ENCODE measurements around the gene IPO13.

IPO13 gene

GRCh38 chr1:43973981-43974442, 27.3 kb downstream of the IPO13 start:
- no peak for DNase-seq (ENCODE audit: low read depth)

- DNase-seq (ENCODE audit: low read depth) = peak; percentile 80
These were observed 27.9 kb downstream of the IPO13 start, which contains the start of gene ATP6V0B for GRCh38 chr1:43974443-43975248. Gene ATP6V0B (plus strand): TSS chr1:43974960. CDS start chr1:43975041, 81 bp downstream.

GRCh38 chr1:43975249-43975961, 28.7 kb downstream of the IPO13 start:
- no peak for DNase-seq (ENCODE audit: low read depth)

- no peak for DNase-seq (ENCODE audit: low read depth)
These were observed 29.3 kb downstream of the IPO13 start for GRCh38 chr1:43976045-43976444.

GRCh38 chr1:43976890-43977289, 30.1 kb downstream of the IPO13 start:
- DNase-seq (ENCODE audit: low read depth) = no peak

GRCh38 chr1:43977376-43978263, 30.9 kb downstream of the IPO13 start:
- no peak for DNase-seq (ENCODE audit: low read depth)

GRCh38 chr1:43978264-43978550, 31.5 kb downstream of the IPO13 start:
- DNase-seq (ENCODE audit: low read depth) = no peak

GRCh38 chr1:43978551-43979260, 32.0 kb downstream of the IPO13 start, which contains the start of gene B4GALT2:
Gene B4GALT2 (plus strand): TSS chr1:43979210. CDS start chr1:43981161, 1,951 bp downstream.
- no peak for DNase-seq (ENCODE audit: low read depth)

- DNase-seq (ENCODE audit: low read depth) = no peak
These were observed 32.4 kb downstream of the IPO13 start for GRCh38 chr1:43979261-43979527.

GRCh38 chr1:43979528-43980254, 32.9 kb downstream of the IPO13 start:
- no peak for DNase-seq (ENCODE audit: low read depth)

GRCh38 chr1:43980255-43981134, 33.7 kb downstream of the IPO13 start:
- no peak for DNase-seq (ENCODE audit: low read depth)

GRCh38 chr1:43981135-43981491, 34.4 kb downstream of the IPO13 start:
- no peak for DNase-seq (ENCODE audit: low read depth)

GRCh38 chr1:43981636-43982035, 34.9 kb downstream of the IPO13 start:
- no peak for DNase-seq (ENCODE audit: low read depth)

- no peak for DNase-seq (ENCODE audit: low read depth)
These were observed 35.5 kb downstream of the IPO13 start for GRCh38 chr1:43982241-43982640.

GRCh38 chr1:43982808-43983207, 36.1 kb downstream of the IPO13 start:
- no peak for DNase-seq (ENCODE audit: low read depth)

- DNase-seq (ENCODE audit: low read depth) = no peak
These were observed 36.6 kb downstream of the IPO13 start for GRCh38 chr1:43983253-43983899.

- DNase-seq (ENCODE audit: low read depth) = no peak
These were observed 38.1 kb downstream of the IPO13 start for GRCh38 chr1:43984855-43985254.

GRCh38 chr1:43985984-43986595, 39.3 kb downstream of the IPO13 start:
- DNase-seq (ENCODE audit: low read depth) = no peak

- no peak for DNase-seq (ENCODE audit: low read depth)
These were observed 40.0 kb downstream of the IPO13 start for GRCh38 chr1:43986712-43987111.
